Pulmonary artery endothelial cell (primary cell): ENCODE data around the gene ARMC3. TPM values are rescaled to one million over a fixed set of nuclear protein-coding genes. Genes with fewer than 3 reads are reported as not detected.
A peak's percentile ranks its signal among the peaks of the same experiment; 100 is the strongest.
"Not testable (repeated sequence)": the region's sequence is repeated elsewhere in the genome, so short reads cannot be mapped to it uniquely, and the experiment has no call there.

ENCODE experiments used
- DNase-seq: peaks from one replicate; pipeline ENCODE4 v3.0.0-alpha.2; 2011; ENCODE audit warnings: low read depth, low spot score
- total RNA-seq: library from RNA; depleted of rRNA; stranded (reverse); fragments of >200 nt; gene quantifications from 2 replicates; pipeline ENCODE4 v1.2.3, GENCODE V29; 2014

The ARMC3 gene
- total RNA-seq, 1 donor from 2014 or later = not detected

GRCh38 chr10:23047201-23048050 is 119.6 kb downstream of the ARMC3 start:
- DNase-seq = no peak

- DNase-seq = no peak
These were observed 120.3 kb downstream of the ARMC3 start for GRCh38 chr10:23048191-23048590.

GRCh38 chr10:23051278-23051677 is 123.4 kb downstream of the ARMC3 start:
- DNase-seq = no peak

- DNase-seq = no peak
These were observed 124.0 kb downstream of the ARMC3 start for GRCh38 chr10:23051855-23052331.

GRCh38 chr10:23053036-23053435 is 125.2 kb downstream of the ARMC3 start:
- no peak for DNase-seq

- no peak for DNase-seq
These were observed 127.8 kb downstream of the ARMC3 start for GRCh38 chr10:23055424-23056185.

- no peak for DNase-seq
These were observed 128.3 kb downstream of the ARMC3 start for GRCh38 chr10:23056186-23056579.

GRCh38 chr10:23058366-23058765 is 130.5 kb downstream of the ARMC3 start:
- DNase-seq = no peak

GRCh38 chr10:23060918-23061317 is 133.1 kb downstream of the ARMC3 start:
- DNase-seq = no peak

- no peak for DNase-seq
These were observed 135.5 kb downstream of the ARMC3 start for GRCh38 chr10:23063045-23063972.

- DNase-seq = no peak
These were observed 136.3 kb downstream of the ARMC3 start for GRCh38 chr10:23063973-23064812.

- not testable (repeated sequence) for DNase-seq
These were observed 136.9 kb downstream of the ARMC3 start for GRCh38 chr10:23064813-23065114.

- peak; percentile 30 for DNase-seq
These were observed 137.5 kb downstream of the ARMC3 start for GRCh38 chr10:23065181-23065948.

- no peak for DNase-seq
These were observed 139.5 kb downstream of the ARMC3 start for GRCh38 chr10:23067337-23067736.

- peak; percentile 52 for DNase-seq
These were observed 140.3 kb downstream of the ARMC3 start for GRCh38 chr10:23067939-23068775.

GRCh38 chr10:23069019-23069815 is 141.4 kb downstream of the ARMC3 start:
- no peak for DNase-seq

- DNase-seq = not testable (repeated sequence)
These were observed 142.4 kb downstream of the ARMC3 start for GRCh38 chr10:23070092-23070912.
